Measurements from ENCODE around the gene ZNF445.

DNA sequence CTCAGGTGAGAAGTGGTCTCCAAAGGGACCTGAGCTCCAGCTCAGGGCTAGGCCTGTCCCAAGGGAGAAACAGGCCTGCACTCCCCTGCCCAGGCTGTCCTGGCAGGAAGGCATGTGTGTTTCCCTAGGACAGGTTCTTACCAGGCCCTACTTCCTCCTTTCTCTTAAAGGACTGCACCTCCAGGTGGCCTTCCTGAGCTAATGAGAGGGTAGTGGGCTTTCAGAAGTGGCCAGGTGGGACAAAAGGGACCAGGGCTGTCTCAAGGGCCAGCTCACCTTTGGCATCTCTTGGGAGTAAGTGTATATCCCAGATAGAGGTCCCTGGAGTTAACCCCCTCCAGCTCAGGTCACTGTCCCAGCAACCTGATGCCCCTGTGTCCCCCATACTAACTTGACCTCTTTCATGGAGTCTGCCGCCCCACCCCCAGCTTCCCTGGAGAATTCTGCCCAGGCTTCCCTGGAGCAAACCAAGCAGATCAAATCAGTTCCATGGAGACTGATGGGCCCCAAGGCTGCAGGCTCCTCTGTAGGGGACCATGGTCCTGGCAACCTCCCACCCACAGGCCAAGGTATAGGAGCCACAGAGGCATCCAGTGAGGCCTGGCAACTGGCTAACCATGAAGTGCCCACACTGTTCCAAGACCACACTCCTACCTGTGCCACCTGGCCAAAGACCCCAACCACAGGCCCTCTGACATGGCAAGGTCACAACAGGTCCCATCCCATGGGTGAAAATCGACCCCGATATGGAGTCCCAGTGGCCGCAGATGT lies 67.6 kb downstream of the ZNF445 start:
- TF ChIP-seq, protein P1, sequence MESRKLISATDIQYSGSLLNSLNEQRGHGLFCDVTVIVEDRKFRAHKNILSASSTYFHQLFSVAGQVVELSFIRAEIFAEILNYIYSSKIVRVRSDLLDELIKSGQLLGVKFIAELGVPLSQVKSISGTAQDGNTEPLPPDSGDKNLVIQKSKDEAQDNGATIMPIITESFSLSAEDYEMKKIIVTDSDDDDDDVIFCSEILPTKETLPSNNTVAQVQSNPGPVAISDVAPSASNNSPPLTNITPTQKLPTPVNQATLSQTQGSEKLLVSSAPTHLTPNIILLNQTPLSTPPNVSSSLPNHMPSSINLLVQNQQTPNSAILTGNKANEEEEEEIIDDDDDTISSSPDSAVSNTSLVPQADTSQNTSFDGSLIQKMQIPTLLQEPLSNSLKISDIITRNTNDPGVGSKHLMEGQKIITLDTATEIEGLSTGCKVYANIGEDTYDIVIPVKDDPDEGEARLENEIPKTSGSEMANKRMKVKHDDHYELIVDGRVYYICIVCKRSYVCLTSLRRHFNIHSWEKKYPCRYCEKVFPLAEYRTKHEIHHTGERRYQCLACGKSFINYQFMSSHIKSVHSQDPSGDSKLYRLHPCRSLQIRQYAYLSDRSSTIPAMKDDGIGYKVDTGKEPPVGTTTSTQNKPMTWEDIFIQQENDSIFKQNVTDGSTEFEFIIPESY (IDR thresholded peaks at IDR 0.05): no peak
- TF ChIP-seq, protein P2, sequence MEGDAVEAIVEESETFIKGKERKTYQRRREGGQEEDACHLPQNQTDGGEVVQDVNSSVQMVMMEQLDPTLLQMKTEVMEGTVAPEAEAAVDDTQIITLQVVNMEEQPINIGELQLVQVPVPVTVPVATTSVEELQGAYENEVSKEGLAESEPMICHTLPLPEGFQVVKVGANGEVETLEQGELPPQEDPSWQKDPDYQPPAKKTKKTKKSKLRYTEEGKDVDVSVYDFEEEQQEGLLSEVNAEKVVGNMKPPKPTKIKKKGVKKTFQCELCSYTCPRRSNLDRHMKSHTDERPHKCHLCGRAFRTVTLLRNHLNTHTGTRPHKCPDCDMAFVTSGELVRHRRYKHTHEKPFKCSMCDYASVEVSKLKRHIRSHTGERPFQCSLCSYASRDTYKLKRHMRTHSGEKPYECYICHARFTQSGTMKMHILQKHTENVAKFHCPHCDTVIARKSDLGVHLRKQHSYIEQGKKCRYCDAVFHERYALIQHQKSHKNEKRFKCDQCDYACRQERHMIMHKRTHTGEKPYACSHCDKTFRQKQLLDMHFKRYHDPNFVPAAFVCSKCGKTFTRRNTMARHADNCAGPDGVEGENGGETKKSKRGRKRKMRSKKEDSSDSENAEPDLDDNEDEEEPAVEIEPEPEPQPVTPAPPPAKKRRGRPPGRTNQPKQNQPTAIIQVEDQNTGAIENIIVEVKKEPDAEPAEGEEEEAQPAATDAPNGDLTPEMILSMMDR (IDR thresholded peaks at IDR 0.05; ENCODE audit: low read depth, low read length, missing input control): no peak
- TF ChIP-seq, protein P3, sequence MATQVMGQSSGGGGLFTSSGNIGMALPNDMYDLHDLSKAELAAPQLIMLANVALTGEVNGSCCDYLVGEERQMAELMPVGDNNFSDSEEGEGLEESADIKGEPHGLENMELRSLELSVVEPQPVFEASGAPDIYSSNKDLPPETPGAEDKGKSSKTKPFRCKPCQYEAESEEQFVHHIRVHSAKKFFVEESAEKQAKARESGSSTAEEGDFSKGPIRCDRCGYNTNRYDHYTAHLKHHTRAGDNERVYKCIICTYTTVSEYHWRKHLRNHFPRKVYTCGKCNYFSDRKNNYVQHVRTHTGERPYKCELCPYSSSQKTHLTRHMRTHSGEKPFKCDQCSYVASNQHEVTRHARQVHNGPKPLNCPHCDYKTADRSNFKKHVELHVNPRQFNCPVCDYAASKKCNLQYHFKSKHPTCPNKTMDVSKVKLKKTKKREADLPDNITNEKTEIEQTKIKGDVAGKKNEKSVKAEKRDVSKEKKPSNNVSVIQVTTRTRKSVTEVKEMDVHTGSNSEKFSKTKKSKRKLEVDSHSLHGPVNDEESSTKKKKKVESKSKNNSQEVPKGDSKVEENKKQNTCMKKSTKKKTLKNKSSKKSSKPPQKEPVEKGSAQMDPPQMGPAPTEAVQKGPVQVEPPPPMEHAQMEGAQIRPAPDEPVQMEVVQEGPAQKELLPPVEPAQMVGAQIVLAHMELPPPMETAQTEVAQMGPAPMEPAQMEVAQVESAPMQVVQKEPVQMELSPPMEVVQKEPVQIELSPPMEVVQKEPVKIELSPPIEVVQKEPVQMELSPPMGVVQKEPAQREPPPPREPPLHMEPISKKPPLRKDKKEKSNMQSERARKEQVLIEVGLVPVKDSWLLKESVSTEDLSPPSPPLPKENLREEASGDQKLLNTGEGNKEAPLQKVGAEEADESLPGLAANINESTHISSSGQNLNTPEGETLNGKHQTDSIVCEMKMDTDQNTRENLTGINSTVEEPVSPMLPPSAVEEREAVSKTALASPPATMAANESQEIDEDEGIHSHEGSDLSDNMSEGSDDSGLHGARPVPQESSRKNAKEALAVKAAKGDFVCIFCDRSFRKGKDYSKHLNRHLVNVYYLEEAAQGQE (IDR thresholded peaks at IDR 0.05): no peak
- TF ChIP-seq, protein P4, sequence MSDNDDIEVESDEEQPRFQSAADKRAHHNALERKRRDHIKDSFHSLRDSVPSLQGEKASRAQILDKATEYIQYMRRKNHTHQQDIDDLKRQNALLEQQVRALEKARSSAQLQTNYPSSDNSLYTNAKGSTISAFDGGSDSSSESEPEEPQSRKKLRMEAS (IDR thresholded peaks at IDR 0.05): no peak
- TF ChIP-seq, protein P5, sequence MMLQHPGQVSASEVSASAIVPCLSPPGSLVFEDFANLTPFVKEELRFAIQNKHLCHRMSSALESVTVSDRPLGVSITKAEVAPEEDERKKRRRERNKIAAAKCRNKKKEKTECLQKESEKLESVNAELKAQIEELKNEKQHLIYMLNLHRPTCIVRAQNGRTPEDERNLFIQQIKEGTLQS (IDR thresholded peaks at IDR 0.05): no peak
- TF ChIP-seq FOXA1 (IDR thresholded peaks at IDR 0.05): no peak
- no peak for TF ChIP-seq YY1 (IDR thresholded peaks at IDR 0.05)
- no peak for TF ChIP-seq RXRA (IDR thresholded peaks at IDR 0.05)
- no peak for TF ChIP-seq HNF4G (IDR thresholded peaks at IDR 0.05)
- no peak for TF ChIP-seq RAD21 (IDR thresholded peaks at IDR 0.05)
- no peak for TF ChIP-seq SP1 (IDR thresholded peaks at IDR 0.05)
- TF ChIP-seq HNF4A (conservative IDR thresholded peaks at IDR 0.05): no peak
